Midbrain (tissue), 1 donor: ENCODE results near the gene S100A3.
"Not testable (repeated sequence)": the region's sequence is repeated elsewhere in the genome, so short reads cannot be mapped to it uniquely, and the experiment has no call there.

Experiments
- DNase-seq: peaks from one replicate; lab custom pipeline; 2025; lab: John Stamatoyannopoulos, UW

Gene S100A3

DNA sequence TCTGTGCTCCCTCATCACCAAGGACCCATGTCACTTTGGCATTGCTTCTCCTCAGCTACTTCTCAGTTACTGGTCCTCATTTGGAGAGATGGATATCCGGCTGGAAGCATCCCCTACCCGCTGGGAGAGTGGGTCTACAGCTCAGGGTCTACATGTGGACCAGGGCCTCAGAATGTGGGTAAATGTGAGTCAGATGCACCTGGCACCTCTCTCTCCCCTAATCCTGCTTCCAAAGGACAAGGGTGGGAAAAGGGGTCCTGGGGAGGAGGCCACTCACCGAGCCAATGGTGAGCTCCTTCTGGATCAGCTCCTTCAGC is 14.2 kb downstream of the S100A3 start:
- no peak for DNase-seq

DNA sequence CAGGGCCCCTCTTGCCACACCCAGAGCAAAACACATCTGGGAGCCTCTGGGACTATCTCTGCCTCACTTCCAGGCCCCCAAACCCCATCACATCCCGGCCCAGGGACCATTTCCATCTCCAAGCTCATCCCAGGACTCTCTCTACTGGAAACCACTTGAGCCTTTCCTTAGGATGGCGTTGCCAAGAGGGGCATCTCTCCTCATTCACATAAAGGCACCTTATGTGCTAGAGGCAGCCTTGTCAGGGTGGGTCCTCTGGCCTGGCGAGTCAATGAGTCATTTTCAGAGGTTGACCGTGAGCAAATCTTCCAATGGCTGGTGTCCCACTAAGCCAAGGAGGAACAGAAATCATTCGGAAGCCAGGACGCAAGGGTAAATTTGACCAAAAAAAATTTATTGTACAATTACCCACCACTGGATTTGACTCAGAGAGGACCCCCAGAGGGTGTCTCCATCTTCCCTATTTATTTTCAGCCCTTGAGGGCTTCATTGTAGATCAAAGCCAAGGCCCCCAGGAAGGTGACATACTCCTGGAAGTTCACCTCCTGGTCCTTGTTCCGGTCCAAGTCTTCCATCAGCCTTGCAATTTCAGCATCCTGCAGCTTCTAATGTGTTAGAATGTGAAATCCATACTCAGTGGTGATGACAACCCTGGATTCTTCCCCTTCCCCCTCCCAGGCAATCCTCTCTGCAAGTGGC is 14.7 kb downstream of the S100A3 start:
- no peak for DNase-seq

DNA sequence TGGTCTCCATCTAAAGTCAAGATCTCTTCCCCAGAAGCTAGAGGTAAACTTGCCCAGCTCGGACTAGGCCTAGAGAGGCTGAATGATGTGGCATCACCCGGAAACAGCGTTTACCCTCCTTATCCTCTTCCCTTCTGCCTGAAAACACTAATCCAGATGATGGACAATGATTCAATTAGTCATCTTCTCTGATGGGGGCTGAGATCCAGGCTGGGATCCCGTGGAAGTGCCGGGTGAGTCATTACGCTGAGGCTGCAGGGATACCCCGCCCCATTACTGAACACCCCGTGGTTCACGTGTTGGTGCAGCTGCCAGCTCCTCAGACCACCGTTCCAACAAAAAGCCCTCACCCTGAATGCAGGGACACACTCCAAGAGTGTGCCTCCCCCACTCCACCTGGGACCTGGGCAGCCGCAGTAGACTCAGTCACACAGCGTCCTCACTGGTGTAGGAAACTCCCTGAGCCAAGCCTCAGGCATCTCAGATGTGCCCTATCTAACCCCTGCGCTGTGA is 15.3 kb downstream of the S100A3 start:
- DNase-seq, result no peak

DNA sequence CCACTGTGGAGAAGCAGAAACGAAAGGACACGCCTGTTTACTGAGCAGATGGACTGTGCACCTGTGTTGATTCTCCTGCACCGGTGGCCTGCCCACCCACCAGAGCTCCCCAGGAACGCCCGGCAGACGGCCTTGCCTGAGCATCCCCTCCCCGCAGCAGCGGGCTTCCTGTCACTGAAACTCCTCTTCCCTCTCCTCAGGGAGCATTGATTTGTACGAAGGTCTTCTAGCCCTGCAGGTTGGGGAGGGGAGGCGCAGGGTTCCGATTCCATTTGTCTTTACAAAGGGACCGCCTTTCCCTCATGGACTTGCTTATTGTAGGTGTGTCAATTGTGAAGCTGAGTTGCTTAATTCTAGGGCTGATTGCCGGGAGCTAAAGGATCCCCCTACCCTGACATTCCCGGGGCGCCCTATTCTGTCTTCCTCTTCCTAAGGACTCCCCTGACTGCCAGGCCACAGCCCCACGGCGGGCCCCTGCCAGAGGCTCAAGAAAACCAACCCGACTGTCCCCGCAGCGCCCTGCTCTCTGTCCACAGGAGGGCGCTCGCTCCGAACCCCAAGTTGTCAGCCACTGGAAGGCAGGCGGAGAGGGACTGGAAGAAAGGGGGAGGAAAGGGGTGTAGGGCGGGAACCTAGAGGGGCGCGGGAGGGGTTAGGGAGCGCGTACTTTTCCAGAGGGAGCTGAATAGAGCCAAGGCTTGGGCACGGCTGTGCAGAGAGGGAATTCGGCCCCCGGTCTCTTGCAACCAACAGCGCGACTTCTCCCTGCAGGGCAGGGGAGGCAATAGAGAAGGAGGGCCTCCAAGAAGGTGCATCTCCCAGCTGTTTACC is 16.1 kb downstream of the S100A3 start:
- peak; percentile 76 for DNase-seq

GRCh38 chr1:153532181-153532580 is 16.9 kb downstream of the S100A3 start:
- no peak for DNase-seq

DNA sequence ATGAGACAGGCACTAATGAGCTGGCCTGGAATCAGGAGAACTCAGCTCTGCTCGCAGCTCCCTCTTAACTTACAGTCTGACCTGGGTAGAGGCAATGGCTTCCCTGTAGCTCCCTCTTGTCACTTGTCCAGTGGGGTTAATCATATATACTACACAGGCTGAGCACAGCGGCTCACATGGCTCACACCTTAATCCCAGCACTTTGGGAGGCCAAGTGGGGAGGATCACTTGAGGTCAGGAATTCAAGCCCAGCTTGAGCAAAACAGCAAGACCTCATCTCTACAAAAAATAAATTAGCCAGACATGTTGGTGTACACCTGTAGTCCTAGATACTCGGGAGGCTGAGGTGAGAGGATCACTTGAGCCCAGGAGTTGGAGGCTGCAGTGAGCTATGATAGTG is 17.4 kb downstream of the S100A3 start:
- DNase-seq, result no peak

DNA sequence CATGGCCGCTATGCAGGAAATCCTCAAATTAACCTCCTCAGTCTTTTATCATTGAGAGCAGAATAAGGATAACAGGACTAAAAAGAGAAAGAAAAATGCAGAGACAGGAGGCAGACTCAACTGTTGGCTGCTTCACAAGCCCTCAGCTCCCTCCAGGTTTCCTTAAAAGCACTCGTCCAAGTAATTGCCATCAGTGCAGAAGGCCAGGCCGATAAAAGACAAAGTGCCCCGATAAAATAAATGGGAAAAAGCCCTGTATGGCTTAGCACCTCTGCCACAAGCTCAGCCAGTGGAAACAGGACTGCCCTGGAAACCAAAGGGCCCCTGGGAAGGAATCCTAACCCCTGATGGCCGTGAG is 21.4 kb downstream of the S100A3 start:
- no peak for DNase-seq

DNA sequence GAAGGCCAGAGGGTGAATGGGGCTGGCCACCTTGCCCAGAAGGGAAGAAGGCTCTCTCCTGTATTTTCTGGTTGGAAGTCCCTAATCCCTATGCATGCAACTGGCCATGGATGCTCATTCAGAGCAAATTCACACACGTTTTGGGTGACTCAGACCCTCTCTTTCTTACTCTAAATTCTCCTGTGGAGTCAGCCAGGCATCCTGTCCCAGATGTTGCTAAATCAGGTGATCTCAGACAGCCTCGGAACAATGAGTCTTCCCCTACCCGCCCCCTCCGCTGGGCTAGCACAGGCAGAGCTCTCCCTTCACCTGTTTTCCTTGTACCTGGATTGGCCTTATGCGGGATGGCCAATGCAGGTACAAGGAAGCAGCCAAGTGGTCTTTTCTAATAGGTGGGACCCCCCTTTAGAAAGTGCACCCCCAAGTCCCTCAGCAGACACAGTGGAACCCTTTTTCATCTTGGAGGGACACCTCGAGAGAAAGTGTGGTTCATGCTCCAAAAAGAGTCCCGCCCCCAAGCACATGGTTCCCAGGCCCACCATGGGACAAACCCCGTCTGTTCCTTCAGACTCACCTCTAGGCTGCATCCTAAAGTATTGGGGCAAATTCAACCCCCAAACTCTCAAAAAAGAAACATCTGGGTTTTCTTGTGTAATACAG is 21.9 kb downstream of the S100A3 start:
- no peak for DNase-seq

DNA sequence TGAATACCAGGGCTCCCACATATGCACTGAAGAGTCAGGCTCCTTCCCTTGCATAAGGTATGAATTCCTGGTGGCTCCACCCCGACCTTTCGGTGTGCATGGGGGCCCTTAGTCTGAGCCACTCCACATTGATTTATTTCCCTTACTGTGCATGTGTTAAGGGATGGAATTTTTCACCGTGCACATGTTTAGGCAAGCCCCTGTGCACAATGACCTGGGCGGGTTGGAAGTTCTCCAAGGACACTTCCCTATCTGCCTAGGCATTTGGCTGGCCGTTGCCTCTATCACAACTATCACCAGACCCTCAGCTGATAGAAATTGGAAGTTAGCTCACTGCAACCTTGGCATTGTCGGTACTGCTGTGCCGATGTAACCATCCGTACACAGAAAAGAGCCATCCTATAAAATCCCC is 22.9 kb downstream of the S100A3 start:
- DNase-seq, result no peak

DNA sequence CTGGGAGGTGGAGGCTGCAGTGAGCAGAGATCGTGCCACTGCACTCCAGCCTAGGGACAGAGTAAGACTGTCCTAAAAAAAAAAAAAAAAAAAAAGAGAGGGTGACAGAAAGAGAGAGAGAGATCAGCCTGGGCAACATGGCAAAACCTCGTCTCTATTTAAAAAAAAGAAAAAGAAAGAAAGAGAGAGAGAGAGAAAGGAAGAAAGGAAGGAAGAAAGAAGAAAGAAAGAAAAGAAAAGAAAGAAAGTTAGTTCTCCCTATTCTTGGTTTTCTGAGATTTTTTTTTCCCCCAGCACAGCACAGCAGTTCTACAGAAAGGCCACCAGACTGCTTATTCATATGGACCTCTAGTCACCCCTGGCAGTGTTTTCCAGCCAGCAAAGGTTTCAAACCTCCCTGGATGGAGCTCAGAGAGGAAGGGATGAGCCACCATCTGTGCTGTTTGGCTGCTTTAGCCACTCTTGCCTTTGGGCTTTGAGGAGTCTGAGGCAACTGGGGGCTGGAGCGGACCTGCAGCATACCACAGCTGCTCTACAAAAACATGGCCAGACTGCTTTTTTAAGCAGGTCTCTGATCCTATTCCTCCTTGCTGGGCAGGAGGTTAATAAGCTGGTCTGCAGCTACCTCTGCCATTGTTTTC is 23.9 kb downstream of the S100A3 start:
- no peak for DNase-seq

DNA sequence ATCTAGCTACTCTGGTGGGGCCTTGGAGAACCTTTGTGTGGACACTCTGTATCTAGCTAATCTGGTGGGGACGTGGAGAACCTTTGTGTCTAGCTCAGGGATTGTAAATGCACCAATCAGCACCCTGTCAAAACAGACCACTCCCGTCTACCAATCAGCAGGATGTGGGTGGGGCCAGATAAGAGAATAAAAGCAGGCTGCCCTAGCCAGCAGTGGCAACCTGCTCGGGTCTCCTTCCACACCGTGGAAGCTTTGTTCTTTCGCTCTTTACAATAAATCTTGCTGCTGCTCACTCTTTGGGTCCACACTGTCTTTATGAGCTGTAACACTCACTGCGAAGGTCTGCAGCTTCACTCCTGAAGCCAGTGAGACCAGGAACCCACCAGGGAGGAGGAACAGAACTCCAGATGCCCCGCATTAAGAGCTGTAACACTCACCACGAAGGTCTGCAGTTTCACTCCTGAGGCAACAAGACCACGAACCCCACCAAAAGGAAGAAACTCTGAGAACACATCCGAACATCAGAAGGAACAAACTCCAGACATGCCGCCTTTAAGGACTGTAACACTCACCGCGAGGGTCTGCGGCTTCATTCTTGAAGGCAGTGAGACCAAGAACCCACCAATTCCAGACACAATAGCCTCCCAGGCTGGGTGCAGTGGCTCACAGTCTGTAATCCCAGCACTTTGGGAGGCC is 26.6 kb downstream of the S100A3 start:
- DNase-seq, result not testable (repeated sequence)

- DNase-seq, result not testable (repeated sequence)
Measured at GRCh38 chr1:153521808-153522207, 27.2 kb downstream of the S100A3 start.

- no peak for DNase-seq
Measured at GRCh38 chr1:153520818-153521476, 28.1 kb downstream of the S100A3 start.

GRCh38 chr1:153520137-153520691 is 28.8 kb downstream of the S100A3 start:
- not testable (repeated sequence) for DNase-seq

- no peak for DNase-seq
Measured at GRCh38 chr1:153519242-153519641, 29.8 kb downstream of the S100A3 start.

DNA sequence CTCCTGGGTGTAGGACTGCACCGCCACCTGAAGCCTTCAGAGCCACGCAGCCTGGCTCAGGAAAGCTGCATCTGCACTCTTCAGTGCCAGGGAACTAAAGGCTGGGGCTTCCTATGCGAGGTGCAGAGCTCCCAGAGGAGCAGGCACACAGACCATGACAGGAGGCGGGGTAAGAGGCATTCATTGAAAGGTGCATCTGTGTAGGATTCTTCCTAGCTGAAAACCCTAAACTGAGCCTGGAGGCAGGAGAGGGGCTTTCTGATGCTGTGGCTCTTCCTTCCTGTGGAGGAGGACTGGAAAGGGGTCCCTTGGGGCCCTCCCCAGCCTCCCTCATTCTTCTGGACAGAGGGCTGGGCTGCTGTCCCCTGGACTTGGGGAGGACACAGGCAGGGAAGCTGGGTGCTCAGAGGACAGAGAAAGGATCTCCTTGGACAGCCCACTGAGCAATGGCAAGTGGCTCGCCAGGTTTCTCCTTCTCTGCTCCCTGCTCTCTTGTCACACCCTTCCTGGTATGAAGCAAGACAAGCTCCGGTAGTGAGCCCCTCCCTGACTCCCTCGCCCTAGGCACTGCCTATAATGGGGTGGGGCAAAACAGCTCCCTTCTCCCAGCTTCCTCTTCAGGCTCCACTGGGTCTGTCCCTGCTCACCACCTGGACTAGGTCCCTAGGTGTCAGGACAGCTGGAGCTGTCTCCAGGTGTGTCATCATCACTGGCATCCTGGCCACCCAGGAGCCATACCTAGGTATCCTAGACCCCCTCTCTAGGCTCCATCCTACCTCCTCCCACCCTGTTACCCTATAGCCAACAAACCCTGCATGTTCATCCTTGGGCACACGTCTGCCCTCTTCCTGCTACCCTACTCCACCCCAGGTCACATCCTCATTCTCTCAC is 33.3 kb downstream of the S100A3 start:
- no peak for DNase-seq

- DNase-seq, result no peak
Measured at GRCh38 chr1:153513666-153514065, 35.4 kb downstream of the S100A3 start.

GRCh38 chr1:153513023-153513422 is 36.0 kb downstream of the S100A3 start:
- no peak for DNase-seq

GRCh38 chr1:153510984-153511410 is 38.1 kb downstream of the S100A3 start:
- peak; percentile 49 for DNase-seq
